ENCODE data around the gene RBM47. TPM values are rescaled to one million over a fixed set of nuclear protein-coding genes. Genes with fewer than 3 reads are reported as not detected.

The RBM47 gene
- total RNA-seq, 1 donor from 2014 or later, result 4.6 TPM

GRCh38 chr4:40502934-40503333, 126.7 kb downstream of the RBM47 start:
- no peak for TF ChIP-seq CTCF (IDR thresholded peaks at IDR 0.05; ENCODE audit: unreplicated experiment)
- H3K4me1 Mint-ChIP-seq (ENCODE audit: unreplicated experiment), result peaks cover 6% of the 10 kb centered on the region
- no peaks in the 10 kb centered on the region for H3K36me3 Mint-ChIP-seq (ENCODE audit: low read depth, unreplicated experiment)
- no peak overlapping the region for H3K4me3 Mint-ChIP-seq (ENCODE audit: unreplicated experiment)
- no peak overlapping the region for H3K27ac Mint-ChIP-seq (ENCODE audit: unreplicated experiment)
- DNase-seq (ENCODE audit: low spot score), result no peak
- H3K9me3 Mint-ChIP-seq (ENCODE audit: unreplicated experiment), result no peaks in the 10 kb centered on the region
- no peaks in the 10 kb centered on the region for H3K27me3 Mint-ChIP-seq (ENCODE audit: unreplicated experiment)

- Mint-ChIP-seq H3K4me1 (ENCODE audit: unreplicated experiment) (peaks cover 6% of the 10 kb centered on the region), H3K36me3 (ENCODE audit: low read depth, unreplicated experiment) (no peaks in the 10 kb centered on the region), H3K4me3 (ENCODE audit: unreplicated experiment) (no peak overlapping the region), H3K9me3 (ENCODE audit: unreplicated experiment) (no peaks in the 10 kb centered on the region), H3K27ac (ENCODE audit: unreplicated experiment) (no peak overlapping the region), H3K27me3 (ENCODE audit: unreplicated experiment) (no peaks in the 10 kb centered on the region)
- TF ChIP-seq CTCF (IDR thresholded peaks at IDR 0.05; ENCODE audit: unreplicated experiment), result no peak
- no peak for DNase-seq (ENCODE audit: low spot score)
Observed at GRCh38 chr4:40502220-40502619, 127.4 kb downstream of the RBM47 start.

- H3K4me3 Mint-ChIP-seq (ENCODE audit: unreplicated experiment), result no peak overlapping the region
- no peaks in the 10 kb centered on the region for H3K9me3 Mint-ChIP-seq (ENCODE audit: unreplicated experiment)
- H3K36me3 Mint-ChIP-seq (ENCODE audit: low read depth, unreplicated experiment), result no peaks in the 10 kb centered on the region
- H3K27me3 Mint-ChIP-seq (ENCODE audit: unreplicated experiment), result no peaks in the 10 kb centered on the region
- H3K4me1 Mint-ChIP-seq (ENCODE audit: unreplicated experiment), result peaks cover 6% of the 10 kb centered on the region
- TF ChIP-seq CTCF (IDR thresholded peaks at IDR 0.05; ENCODE audit: unreplicated experiment), result no peak
- no peak for DNase-seq (ENCODE audit: low spot score)
- no peak overlapping the region for H3K27ac Mint-ChIP-seq (ENCODE audit: unreplicated experiment)
Observed at GRCh38 chr4:40500781-40501180, 128.9 kb downstream of the RBM47 start.

GRCh38 chr4:40493160-40493559, 136.5 kb downstream of the RBM47 start:
- H3K9me3 Mint-ChIP-seq (ENCODE audit: unreplicated experiment), result no peaks in the 10 kb centered on the region
- no peak for DNase-seq (ENCODE audit: low spot score)
- no peak overlapping the region for H3K4me3 Mint-ChIP-seq (ENCODE audit: unreplicated experiment)
- no peak overlapping the region for H3K27ac Mint-ChIP-seq (ENCODE audit: unreplicated experiment)
- peaks cover 5% of the 10 kb centered on the region for H3K27me3 Mint-ChIP-seq (ENCODE audit: unreplicated experiment)
- H3K4me1 Mint-ChIP-seq (ENCODE audit: unreplicated experiment), result no peaks in the 10 kb centered on the region
- no peak for TF ChIP-seq CTCF (IDR thresholded peaks at IDR 0.05; ENCODE audit: unreplicated experiment)
- no peaks in the 10 kb centered on the region for H3K36me3 Mint-ChIP-seq (ENCODE audit: low read depth, unreplicated experiment)

GRCh38 chr4:40492691-40493090, 137.0 kb downstream of the RBM47 start:
- no peaks in the 10 kb centered on the region for H3K36me3 Mint-ChIP-seq (ENCODE audit: low read depth, unreplicated experiment)
- H3K27ac Mint-ChIP-seq (ENCODE audit: unreplicated experiment), result no peak overlapping the region

More at GRCh38 chr4:40492691-40493090, 137.0 kb downstream of the RBM47 start:
- Mint-ChIP-seq H3K27me3 (ENCODE audit: unreplicated experiment) (peaks cover 5% of the 10 kb centered on the region), H3K9me3 (ENCODE audit: unreplicated experiment) (no peaks in the 10 kb centered on the region), H3K4me3 (ENCODE audit: unreplicated experiment) (no peak overlapping the region), H3K4me1 (ENCODE audit: unreplicated experiment) (no peaks in the 10 kb centered on the region)
- TF ChIP-seq CTCF (IDR thresholded peaks at IDR 0.05; ENCODE audit: unreplicated experiment), result no peak
- no peak for DNase-seq (ENCODE audit: low spot score)

All from endothelial cell (in vitro differentiated cells).